Neuronal stem cell (in vitro differentiated cells): ENCODE results near the gene RPL13A.
"Not testable (repeated sequence)": the region's sequence is repeated elsewhere in the genome, so short reads cannot be mapped to it uniquely, and the experiment has no call there.

Experiments
- DNase-seq: peaks from one replicate; pipeline ENCODE4 v3.0.0-alpha.2; 2013; ENCODE audit warnings: low spot score
- H2AFZ ChIP-seq: one replicate; pipeline ENCODE4 v1.6.1; 2013; ENCODE audit warnings: mild to moderate bottlenecking, low read length, inconsistent platforms
- H2AK5ac ChIP-seq: 2 replicates; pipeline ENCODE4 v1.6.1; 2013; ENCODE audit warnings: low read depth, mild to moderate bottlenecking, inconsistent platforms, low read length, moderate library complexity, mixed read lengths
- H2BK120ac ChIP-seq: 2 replicates; pipeline ENCODE4 v1.6.1; 2013; ENCODE audit warnings: low read depth, mild to moderate bottlenecking, inconsistent platforms, low read length, moderate library complexity, mixed read lengths
- H2BK12ac ChIP-seq: one replicate; pipeline ENCODE4 v1.6.1; 2013; ENCODE audit warnings: low read length, inconsistent platforms
- H2BK15ac ChIP-seq: 2 replicates; pipeline ENCODE4 v1.6.1; 2013; ENCODE audit warnings: mild to moderate bottlenecking, low read length, inconsistent platforms, mixed read lengths
- H2BK5ac ChIP-seq: one replicate; pipeline ENCODE4 v1.6.1; 2013; ENCODE audit warnings: inconsistent platforms, mild to moderate bottlenecking, low read length, moderate library complexity
- H3K14ac ChIP-seq: one replicate; pipeline ENCODE4 v1.6.1; 2013; ENCODE audit warnings: low read length, inconsistent platforms
- H3K18ac ChIP-seq: 2 replicates; pipeline ENCODE4 v1.6.1; 2013; ENCODE audit warnings: low read length, inconsistent platforms
- H3K23ac ChIP-seq: 2 replicates; pipeline ENCODE4 v1.6.1; 2013; ENCODE audit warnings: low read depth, mild to moderate bottlenecking, mixed read lengths, low read length, inconsistent platforms; ENCODE audit not compliant: poor library complexity
- H3K27ac ChIP-seq: replicated peaks from 3 replicates; pipeline ENCODE4 v1.5.1; 2013; ENCODE audit warnings: low read length, inconsistent platforms
- H3K27me3 ChIP-seq, 3 experiments: 2 replicates each; pipeline ENCODE4 v1.6.1; 2013; ENCODE audit warnings: low read length in 3 of 3, mild to moderate bottlenecking in 2 of 3, inconsistent platforms in 1 of 3, low read depth in 1 of 3, mixed read lengths in 1 of 3, moderate library complexity in 1 of 3; ENCODE audit not compliant: control insufficient read depth in 3 of 3, insufficient read depth in 3 of 3
- H3K36me3 ChIP-seq, 2 donors: replicated peaks in 1 of 2; 2 replicates each; pipeline ENCODE4 v1.6.1; 2013; ENCODE audit warnings: low read length in 2 of 2; ENCODE audit not compliant: control insufficient read depth in 2 of 2, insufficient read depth in 2 of 2
- H3K4ac ChIP-seq: 2 replicates; pipeline ENCODE4 v1.6.1; 2013; ENCODE audit warnings: inconsistent platforms, mild to moderate bottlenecking, low read length, moderate library complexity
- H3K4me1 ChIP-seq, 2 donors: 1 replicate in 1 of 2; 2 replicates in 1 of 2; pipeline ENCODE4 v1.6.1; 2013; ENCODE audit warnings: low read length in 2 of 2, low read depth in 1 of 2; ENCODE audit not compliant: control insufficient read depth in 2 of 2, insufficient read depth in 1 of 2
- H3K4me2 ChIP-seq: one replicate; pipeline ENCODE4 v1.6.1; 2013; ENCODE audit warnings: mild to moderate bottlenecking, low read length, inconsistent platforms; ENCODE audit not compliant: insufficient read depth, poor library complexity, severe bottlenecking
- H3K4me3 ChIP-seq, 2 donors: 2 replicates each; pipeline ENCODE4 v1.5.1; 2013; ENCODE audit warnings: low read length in 2 of 2, mild to moderate bottlenecking in 2 of 2, inconsistent platforms in 1 of 2, moderate library complexity in 1 of 2
- H3K79me1 ChIP-seq: one replicate; pipeline ENCODE4 v1.6.1; 2013; ENCODE audit warnings: low read depth, mild to moderate bottlenecking, inconsistent platforms, low read length, moderate library complexity
- H3K9ac ChIP-seq: one replicate; pipeline ENCODE4 v1.6.1; 2013; ENCODE audit warnings: mild to moderate bottlenecking, low read depth, low read length, inconsistent platforms; ENCODE audit not compliant: poor library complexity
- H3K9me3 ChIP-seq, 2 donors: replicated peaks in 1 of 2; 2 replicates each; pipeline versions ENCODE3 to v1.6.1; 2013; ENCODE audit warnings: low read length in 2 of 2, mild to moderate bottlenecking in 2 of 2, inconsistent platforms in 1 of 2, low read depth in 1 of 2, mixed read lengths in 1 of 2, moderate library complexity in 1 of 2; ENCODE audit not compliant: control insufficient read depth in 2 of 2, insufficient read depth in 1 of 2
- H4K8ac ChIP-seq: one replicate; pipeline ENCODE4 v1.6.1; 2013; ENCODE audit warnings: low read depth, mild to moderate bottlenecking, inconsistent platforms, low read length, moderate library complexity
- H4K91ac ChIP-seq: one replicate; pipeline ENCODE4 v1.6.1; 2013; ENCODE audit warnings: low read length, low read depth, mild to moderate bottlenecking, inconsistent platforms; ENCODE audit not compliant: poor library complexity
- WGBS, 2 donors: extraction: QIAGEN DNeasy Blood & Tissue Kit; methylation state at CpG; one replicate each; pipeline ENCODE4 v1.1.7; 2013; ENCODE audit warnings: missing lambda C conversion rate in 2 of 2, mixed read lengths in 1 of 2; ENCODE audit not compliant: insufficient read length in 2 of 2, insufficient replicate concordance in 1 of 2; ENCODE audit errors: extremely low coverage in 2 of 2; 5-methylcytosine and 5-hydroxymethylcytosine counted together

The RPL13A gene

DNA sequence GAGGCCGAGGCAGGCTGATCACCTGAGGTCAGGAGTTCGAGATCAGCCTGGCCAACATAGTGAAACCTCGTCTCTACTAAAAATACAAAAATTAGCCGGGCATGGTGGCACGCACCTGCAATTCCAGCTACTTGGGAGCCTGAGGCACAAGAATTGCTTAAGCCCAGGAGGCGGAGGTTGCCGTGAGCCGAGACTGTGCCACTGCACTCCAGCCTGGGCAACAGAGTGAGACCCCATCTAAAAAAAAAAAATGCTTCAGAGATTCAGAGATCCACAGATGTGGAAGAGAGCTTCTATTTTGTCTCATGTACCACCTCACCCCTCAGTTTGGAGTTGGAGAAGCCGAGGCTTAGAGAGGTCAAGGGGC is 13.9 kb upstream of the RPL13A start:
- H3K4me3 ChIP-seq, H2BK12ac ChIP-seq, H3K4ac ChIP-seq, H3K9me3 ChIP-seq, H3K23ac ChIP-seq, H3K27me3 ChIP-seq, H4K91ac ChIP-seq, H3K9ac ChIP-seq, H3K4me2 ChIP-seq, H3K79me1 ChIP-seq, H4K8ac ChIP-seq, DNase-seq, H3K14ac ChIP-seq, H3K27ac ChIP-seq, H2BK5ac ChIP-seq, H2AFZ ChIP-seq, H2BK120ac ChIP-seq: not testable (repeated sequence)
- H2AK5ac ChIP-seq, result peak overlapping the region; percentile 60
- peaks cover 6 to 19% of the 10 kb centered on the region in 2 donors for H3K36me3 ChIP-seq
- H3K18ac ChIP-seq, result peak overlapping the region; percentile 73
- no CpG with 5 or more reads among the region's 9 CpGs for WGBS, 2 donors
- peak overlapping the region; percentile 30 for H2BK15ac ChIP-seq
- H3K4me1 ChIP-seq, result peaks cover 4 to 12% of the 10 kb centered on the region in 2 donors

DNA sequence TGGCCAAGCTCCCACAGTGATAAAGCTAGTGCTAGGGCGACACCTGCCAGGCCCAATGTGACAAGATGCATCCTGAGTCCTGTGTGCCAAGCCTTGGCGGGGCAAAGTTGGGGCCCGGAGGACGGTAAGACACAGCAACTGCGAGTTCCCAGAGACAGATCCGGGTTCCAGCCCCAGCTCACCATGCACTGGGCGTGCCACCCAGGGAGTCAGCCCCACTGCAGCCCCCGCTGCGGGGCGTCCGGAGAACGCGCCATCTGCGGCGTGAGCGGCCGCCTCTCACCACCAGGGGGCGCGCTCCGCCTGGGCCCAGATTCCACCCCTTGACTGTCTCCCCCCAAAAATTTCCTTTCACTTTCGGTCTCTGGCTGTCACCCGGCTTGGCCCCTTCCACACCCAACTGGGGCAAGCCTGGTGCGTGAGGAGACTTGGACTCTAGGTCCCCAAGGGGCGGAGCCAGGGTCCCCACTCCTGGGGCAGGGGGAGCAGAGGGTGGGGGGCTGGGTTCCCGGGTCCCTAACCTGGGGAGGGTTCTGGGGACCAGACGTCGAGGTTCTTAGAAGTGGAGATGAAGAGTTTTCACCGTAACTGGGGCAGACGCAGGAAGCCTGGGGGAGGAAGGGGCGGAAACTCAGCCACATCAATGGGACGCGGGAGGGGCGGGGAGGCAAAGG is 13.4 kb upstream of the RPL13A start, which contains the start of gene FLT3LG:
Gene FLT3LG, plus strand, starts transcription at position 348 of the 674 bp plus-strand sequence. CDS start 425 bp downstream, outside the sequence.
- H3K9ac ChIP-seq, result peak within 1 kb of the TSS; percentile 24
- H3K27me3 ChIP-seq, result peaks cover 0 to 6% (median 0%) of the 10 kb centered on the region in 3 experiments

DNA sequence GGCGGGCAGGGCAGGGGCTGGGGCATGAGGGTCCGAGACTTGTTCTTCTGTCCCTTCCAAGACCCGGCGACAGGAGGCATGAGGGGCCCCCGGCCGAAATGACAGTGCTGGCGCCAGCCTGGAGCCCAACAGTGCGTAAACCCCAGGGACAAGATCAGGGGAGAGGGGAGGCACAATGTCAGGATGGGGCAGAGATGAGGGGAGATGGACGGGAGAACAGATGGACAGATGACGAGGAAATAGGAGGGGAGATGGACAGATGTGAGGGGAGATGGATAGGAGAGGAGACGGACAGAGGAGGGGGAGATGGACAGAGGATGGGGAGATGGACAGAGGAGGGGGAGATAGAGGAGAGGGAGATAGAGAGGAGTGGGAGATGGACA is 12.9 kb upstream of the RPL13A start:
- no peak overlapping the region for H3K23ac ChIP-seq
- peak overlapping the region; percentile 64 for H2BK120ac ChIP-seq
- no CpG with 5 or more reads among the region's 11 CpGs for WGBS, 2 donors
- H3K4ac ChIP-seq, result no peak overlapping the region
- no peaks in the 10 kb centered on the region for H3K9me3 ChIP-seq
- H3K4me3 ChIP-seq, result no peak overlapping the region
- peak overlapping the region; percentile 7 for H4K8ac ChIP-seq
- H2BK12ac ChIP-seq, result no peak overlapping the region
- peaks cover 3% of the 10 kb centered on the region for H3K79me1 ChIP-seq
- no peak overlapping the region for H4K91ac ChIP-seq
- peak overlapping the region; percentile 67 for H2AFZ ChIP-seq
- no peak for DNase-seq
- H3K36me3 ChIP-seq, result peaks cover 6 to 12% of the 10 kb centered on the region in 2 donors
- peak overlapping the region; percentile 27 for H2BK15ac ChIP-seq
- H3K27ac ChIP-seq, result no peak overlapping the region
- peak overlapping the region; percentile 29 for H3K4me2 ChIP-seq
- peak overlapping the region; percentile 24 for H3K9ac ChIP-seq
- H2AK5ac ChIP-seq, result peak overlapping the region; percentile 60
- peaks cover 2 to 8% of the 10 kb centered on the region in 2 donors for H3K4me1 ChIP-seq
- H3K27me3 ChIP-seq, result peaks cover 0 to 6% (median 0%) of the 10 kb centered on the region in 3 experiments
- no peak overlapping the region for H2BK5ac ChIP-seq
- no peak overlapping the region for H3K14ac ChIP-seq
- peak overlapping the region; percentile 84 for H3K18ac ChIP-seq

More for the DNA sequence above, 13.4 kb upstream of the RPL13A start, which contains the start of gene FLT3LG:
- Histone ChIP-seq H3K27ac (no peak within 1 kb of the TSS), H3K4me1 (peaks cover 2 to 8% of the 10 kb centered on the region in 2 donors), H4K8ac (peak within 1 kb of the TSS; percentile 7), H3K14ac (no peak within 1 kb of the TSS), H2AFZ (peak within 1 kb of the TSS; percentile 67), H2BK120ac (peak within 1 kb of the TSS; percentile 64), H3K18ac (peak within 1 kb of the TSS; percentile 84), H3K79me1 (peaks cover 3% of the 10 kb centered on the region), H4K91ac (no peak within 1 kb of the TSS), H3K9me3 (no peaks in the 10 kb centered on the region), H2BK12ac (no peak within 1 kb of the TSS), H2BK15ac (peak within 1 kb of the TSS; percentile 78), H2AK5ac (peak within 1 kb of the TSS; percentile 60), H2BK5ac (peak within 1 kb of the TSS; percentile 87), H3K4me3 (peak within 1 kb of the TSS in 1 of 2 donors; percentile 20), H3K4ac (no peak within 1 kb of the TSS), H3K4me2 (peak within 1 kb of the TSS; percentile 29), H3K23ac (peak within 1 kb of the TSS; percentile 43), H3K36me3 (peaks cover 6 to 15% of the 10 kb centered on the region in 2 donors)
- no peak for DNase-seq
- no CpG with 5 or more reads among the region's 33 CpGs for WGBS, 2 donors

DNA sequence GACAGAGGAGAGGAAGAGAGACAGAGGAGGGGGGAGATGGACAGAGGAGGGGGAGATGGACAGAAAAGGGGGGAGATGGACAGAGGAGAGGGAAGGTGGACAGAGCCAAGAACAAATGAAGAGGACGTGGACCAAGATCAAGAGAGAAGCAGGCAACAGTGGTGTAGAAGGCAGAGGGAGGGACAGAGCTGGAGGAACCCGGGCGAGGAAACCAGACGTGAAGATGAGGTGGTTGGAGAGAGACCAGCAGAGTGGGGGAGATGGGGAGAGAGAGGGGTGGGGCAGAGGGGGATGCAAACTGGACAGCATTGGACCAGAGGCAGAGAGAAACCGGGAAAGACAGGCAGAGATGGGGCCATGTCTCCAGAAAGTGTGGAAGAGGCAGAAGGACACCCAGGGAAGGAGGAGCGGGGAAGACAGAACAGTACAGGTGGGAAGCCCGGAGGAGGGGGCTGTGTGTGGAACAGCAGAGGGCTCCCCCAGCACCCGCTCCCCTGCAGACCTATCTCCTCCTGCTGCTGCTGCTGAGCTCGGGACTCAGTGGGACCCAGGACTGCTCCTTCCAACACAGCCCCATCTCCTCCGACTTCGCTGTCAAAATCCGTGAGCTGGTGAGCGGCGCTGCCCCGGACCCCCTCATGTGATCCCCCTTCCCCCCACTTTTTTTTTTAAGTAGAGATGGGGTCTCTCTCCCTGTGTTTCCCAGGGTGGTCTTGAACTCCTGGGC is 12.1 kb upstream of the RPL13A start:
- Histone ChIP-seq H3K4me1 (peaks cover 2 to 8% of the 10 kb centered on the region in 2 donors), H4K91ac (no peak overlapping the region), H3K9ac (no peak overlapping the region), H3K23ac (no peak overlapping the region), H3K27me3 (peaks cover 0 to 6% (median 0%) of the 10 kb centered on the region in 3 experiments), H2BK120ac (no peak overlapping the region), H3K27ac (peak overlapping the region; percentile 56), H2AK5ac (peak overlapping the region; percentile 35), H3K9me3 (no peaks in the 10 kb centered on the region), H2AFZ (peak overlapping the region; percentile 67), H2BK12ac (no peak overlapping the region), H3K4ac (no peak overlapping the region), H4K8ac (no peak overlapping the region), H3K18ac (peak overlapping the region; percentile 64), H3K14ac (peak overlapping the region; percentile 21), H3K79me1 (peaks cover under 1% of the 10 kb centered on the region), H3K4me3 (no peak overlapping the region), H2BK5ac (peak overlapping the region; percentile 87), H2BK15ac (peak overlapping the region; percentile 89), H3K4me2 (peak overlapping the region; percentile 2), H3K36me3 (peaks cover under 1 to 7% of the 10 kb centered on the region in 2 donors)
- WGBS, 2 donors, result no CpG with 5 or more reads among the region's 15 CpGs
- no peak for DNase-seq
